Retinal pigment epithelial cell (primary cell): ENCODE data around the gene AKR1C1.
"Not testable (repeated sequence)": the region's sequence is repeated elsewhere in the genome, so short reads cannot be mapped to it uniquely, and the experiment has no call there.

Experiments used
- DNase-seq: peaks from one replicate; pipeline ENCODE4 v3.0.0-alpha.2; 2010; ENCODE audit warnings: low read depth
- H3K4me3 ChIP-seq: 2 replicates; pipeline ENCODE4 v1.5.1; 2011; ENCODE audit warnings: mild to moderate bottlenecking, low read length, control low read depth, moderate library complexity
- TF ChIP-seq, protein P1 (sequence below): conservative IDR thresholded peaks from 2 replicates; pipeline ENCODE4 v1.5.1; 2011; ENCODE audit warnings: low read depth, low read length, control low read depth, inconsistent platforms

The AKR1C1 gene

DNA sequence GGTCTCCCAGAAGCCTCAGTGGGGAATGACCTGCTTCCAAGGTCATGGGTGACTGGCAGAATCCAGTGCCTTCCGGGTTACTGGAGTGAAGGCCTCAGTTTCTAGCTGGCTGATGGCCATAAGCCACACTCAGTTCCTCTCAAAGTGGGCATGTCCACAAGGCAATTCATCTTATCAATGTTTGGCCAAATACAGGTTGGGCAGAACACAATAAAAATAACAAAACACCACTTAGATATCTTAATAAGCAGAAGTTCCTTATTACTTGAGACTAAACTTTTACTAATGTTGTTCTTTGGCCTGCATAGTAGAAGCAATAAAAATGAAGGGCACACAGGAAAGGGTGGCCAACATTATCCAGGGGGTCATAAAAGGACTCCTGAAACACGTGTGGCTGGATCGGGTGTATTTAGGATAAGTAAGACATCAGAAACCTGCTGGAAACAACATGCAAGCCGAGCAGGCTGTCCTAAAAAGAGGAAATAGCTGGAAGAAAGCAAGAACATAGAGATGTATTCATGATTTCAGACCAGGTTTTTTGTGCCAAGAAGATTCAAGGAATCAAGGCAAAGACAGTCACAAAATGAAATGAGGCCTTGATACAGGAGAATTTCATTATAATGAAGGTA, 60.1 kb downstream of the AKR1C1 start:
- no peak overlapping the region for H3K4me3 ChIP-seq
- TF ChIP-seq, protein P1, sequence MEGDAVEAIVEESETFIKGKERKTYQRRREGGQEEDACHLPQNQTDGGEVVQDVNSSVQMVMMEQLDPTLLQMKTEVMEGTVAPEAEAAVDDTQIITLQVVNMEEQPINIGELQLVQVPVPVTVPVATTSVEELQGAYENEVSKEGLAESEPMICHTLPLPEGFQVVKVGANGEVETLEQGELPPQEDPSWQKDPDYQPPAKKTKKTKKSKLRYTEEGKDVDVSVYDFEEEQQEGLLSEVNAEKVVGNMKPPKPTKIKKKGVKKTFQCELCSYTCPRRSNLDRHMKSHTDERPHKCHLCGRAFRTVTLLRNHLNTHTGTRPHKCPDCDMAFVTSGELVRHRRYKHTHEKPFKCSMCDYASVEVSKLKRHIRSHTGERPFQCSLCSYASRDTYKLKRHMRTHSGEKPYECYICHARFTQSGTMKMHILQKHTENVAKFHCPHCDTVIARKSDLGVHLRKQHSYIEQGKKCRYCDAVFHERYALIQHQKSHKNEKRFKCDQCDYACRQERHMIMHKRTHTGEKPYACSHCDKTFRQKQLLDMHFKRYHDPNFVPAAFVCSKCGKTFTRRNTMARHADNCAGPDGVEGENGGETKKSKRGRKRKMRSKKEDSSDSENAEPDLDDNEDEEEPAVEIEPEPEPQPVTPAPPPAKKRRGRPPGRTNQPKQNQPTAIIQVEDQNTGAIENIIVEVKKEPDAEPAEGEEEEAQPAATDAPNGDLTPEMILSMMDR = no peak
- DNase-seq = no peak

DNA sequence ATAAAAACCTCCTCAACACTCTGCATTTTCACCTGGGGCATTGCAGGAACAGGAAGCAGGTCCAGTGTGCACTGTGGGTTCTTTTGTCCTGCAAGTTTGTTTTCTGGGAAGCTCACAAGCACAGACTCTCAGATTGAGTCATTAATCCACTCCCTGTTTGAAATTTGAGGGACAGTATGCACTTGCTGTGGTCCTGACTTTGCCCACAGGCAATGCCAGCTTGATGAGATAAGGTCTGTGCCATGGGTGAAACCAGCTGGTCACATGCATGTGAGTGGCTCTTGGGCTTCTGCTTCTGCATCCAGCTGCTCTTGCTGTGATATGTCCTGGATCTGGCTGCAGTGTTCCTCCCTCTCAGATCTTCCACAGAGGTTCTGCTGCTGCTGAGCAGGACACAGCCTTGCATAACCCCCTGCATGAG, 62.3 kb downstream of the AKR1C1 start:
- not testable (repeated sequence) for DNase-seq, H3K4me3 ChIP-seq

DNA sequence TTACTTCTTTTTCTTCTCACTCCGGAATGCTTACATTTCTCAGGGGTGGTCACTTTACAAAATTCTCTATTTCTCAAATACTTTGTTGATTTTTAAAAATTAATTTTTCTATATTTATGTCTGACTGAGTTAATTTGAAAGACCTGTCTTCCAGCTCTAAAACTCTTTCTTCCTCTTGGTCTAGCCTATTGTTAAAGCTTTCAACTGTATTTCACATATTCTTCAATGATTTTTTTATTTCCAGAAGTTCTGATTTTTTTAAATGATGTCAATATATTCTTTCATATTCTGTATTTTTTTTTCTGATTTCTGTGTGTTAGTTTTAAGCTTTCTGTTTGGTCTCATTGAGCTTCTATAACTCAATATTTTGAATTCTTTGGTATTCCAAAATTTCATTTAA, 67.8 kb downstream of the AKR1C1 start:
- no peak overlapping the region for H3K4me3 ChIP-seq
- no peak for DNase-seq
- TF ChIP-seq, protein P1 = no peak

DNA sequence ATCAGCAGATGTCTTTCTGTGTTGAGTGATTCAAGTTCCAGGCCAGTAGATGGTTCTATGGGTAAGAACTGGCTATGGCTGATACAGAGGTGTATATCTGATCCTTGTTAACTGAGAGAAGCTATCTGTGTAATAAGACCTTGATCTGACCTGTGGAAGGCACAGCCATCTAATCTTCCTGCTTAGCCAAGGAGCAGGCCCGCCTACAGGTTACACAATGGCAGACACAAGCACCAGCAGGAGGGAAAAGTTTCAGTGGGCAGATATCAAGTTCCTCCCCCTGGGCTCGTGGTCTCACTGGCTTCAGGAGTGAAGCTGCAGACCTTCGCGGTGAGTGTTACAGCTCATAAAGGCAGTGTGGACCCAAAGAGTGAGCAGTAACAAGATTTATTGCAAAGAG, 68.4 kb downstream of the AKR1C1 start:
- not testable (repeated sequence) for H3K4me3 ChIP-seq

DNA sequence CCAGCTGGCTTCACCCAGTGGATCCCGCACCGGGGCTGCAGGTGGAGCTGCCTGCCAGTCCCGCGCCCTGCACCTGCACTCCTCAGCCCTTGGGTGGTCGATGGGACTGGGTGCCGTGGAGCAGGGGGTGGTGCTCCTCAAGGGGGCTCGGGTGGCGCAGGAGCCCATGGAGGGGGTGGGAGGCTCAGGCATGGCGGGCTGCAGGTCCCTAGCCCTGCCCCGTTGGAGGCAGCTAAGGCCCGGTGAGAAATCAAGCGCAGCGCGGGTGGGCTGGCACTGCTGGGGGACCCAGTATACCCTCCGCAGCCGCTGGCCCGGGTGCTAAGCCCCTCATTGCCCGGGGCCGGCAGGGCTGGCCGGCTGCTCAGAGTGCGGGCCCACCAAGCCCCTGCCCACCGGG, 69.2 kb downstream of the AKR1C1 start:
- not testable (repeated sequence) for H3K4me3 ChIP-seq, DNase-seq

More for the DNA sequence above, 68.4 kb downstream of the AKR1C1 start:
- not testable (repeated sequence) for DNase-seq
